ENCODE data around the gene EYS.

The EYS gene

DNA sequence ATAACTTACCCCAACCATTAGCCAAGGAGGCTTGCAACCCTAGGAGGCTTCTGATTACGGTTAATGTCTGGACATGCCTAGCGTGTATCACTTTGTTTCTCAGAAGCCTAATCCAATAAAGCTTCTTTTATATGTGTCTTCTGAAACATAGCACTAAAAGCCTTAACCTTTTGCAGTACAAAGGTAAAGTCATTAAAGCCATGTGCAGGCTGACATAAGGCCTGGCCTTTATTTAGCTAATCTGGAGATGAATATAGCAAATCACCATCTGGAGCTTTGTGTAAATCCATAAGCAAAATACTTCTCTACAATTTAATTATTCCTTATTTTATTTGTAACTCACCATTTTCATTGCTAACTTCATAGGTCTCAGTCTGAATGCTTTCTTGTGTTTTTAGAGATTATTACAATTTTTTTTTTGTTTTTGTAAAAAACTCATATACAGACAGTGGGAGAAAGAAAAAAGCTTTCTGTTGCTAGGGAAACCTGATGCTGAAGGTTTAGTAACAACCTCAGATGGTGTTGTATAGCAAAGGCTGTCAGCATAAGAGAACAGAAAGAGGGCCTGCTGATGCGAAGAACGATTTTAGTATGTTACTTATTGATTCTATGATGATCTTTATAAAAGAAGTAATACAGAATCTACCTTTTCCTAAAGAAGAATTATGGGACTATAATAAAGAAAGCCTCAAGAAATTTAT is at the start of gene EYS:
Gene EYS (minus strand): TSS at position 101 of the 701 bp plus-strand sequence. CDS start 211,816 bp downstream, outside the sequence.
- DNase-seq = peak; percentile 50

DNA sequence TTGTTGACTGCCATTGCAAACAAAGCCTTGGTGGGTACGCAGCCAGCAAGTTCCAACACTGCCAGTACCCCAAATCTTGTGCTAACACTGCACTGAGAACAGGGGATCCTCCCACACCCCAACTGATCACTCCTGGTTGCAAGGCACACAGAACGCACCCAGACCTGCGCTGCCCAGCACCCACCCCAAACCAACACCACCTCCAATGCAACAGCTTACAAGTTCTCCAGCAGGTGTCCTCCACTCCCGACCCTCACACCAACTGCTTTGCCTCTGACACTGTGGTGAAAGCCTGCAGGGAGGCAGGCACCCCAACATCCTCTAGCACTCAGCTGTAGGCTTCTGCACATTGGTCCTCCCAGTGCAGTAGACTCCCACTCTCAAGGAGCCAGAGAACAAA is 39.3 kb upstream of the EYS start:
- no peak for DNase-seq

DNA sequence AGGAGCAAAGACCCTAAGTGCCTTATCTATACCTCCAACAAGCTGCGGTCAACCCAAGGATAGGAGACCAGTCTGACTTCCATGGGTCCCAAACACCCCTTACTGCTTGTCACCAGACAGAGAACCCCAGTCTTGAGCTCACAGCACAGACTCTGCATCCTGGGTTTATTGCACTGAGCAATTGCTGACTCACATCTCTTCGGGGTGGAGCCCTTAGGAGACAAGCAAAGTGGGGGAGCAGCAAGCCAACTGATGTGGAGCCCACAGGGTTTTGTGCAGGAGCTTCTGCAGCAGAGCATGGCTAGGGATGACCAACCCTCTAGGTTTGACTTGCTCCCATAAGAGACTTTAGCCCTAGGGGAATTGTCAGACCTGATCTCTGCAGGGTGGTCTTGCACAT is 38.6 kb upstream of the EYS start:
- no peak for DNase-seq

DNA sequence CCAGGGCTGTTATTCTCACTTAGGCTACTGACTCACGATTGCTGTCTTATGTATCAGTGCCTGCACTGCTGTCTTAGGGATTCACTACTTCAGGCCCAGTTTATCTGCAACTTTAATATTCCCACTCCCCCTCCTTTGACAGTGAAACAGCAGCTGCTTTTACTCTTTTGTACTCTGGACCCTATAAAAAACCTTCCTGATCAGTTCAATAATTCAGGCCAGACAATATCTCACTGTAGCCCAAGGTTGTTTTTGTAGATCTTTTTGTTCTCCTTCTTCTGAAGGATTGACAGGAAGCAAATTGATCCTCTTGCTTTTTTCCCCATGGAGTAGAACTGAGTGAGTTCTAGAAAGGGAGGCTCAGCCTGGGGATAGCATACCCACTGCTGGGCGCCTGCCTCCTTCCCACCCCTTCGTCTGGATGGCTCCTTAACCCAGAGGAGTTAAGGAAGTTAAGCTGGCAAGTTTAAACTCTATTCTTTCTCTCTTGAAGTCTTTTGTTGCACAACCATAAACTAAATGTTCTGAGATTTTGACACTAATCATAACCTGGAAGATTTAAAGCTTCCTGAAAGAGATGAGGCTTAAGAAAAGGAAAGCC is 22.0 kb upstream of the EYS start:
- no peak for DNase-seq

DNA sequence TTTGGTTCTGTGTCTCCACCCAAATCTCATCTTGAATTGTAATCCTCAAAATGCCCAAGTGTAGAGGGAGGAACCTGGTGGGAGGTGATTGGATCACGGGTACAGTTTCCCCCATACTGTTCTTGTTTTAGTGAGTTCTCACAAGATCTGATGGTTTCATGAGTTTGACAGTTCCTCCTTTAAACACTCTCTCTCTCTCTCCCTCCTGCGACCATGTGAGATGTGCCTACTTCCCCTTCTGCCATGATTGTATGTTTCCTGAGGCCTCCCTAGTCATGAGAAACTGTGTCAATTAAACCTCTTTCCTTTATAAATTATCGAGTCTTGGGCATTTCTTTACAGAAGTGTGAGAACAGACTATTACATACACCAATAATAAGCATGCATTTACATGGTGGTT is 12.1 kb upstream of the EYS start:
- DNase-seq = no peak

DNA sequence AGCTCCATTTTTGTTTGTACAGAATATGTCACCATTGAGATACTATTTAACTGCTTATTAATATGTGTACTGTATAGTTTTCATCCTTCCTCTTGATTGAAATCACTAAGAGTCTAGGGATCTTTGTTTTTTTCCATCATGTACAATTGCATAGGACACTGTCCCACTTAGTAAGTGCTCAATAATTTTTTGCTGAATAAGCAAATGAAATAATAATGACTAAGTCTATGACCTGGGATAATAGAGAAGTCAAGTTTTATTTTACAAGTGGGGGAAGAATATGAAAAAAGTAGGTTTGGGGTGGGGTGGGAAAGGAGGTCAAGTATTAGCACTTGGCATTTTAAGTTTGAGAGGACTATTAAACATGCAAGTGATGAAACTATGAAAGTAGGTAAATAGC is 4.5 kb upstream of the EYS start:
- no peak for DNase-seq

DNA sequence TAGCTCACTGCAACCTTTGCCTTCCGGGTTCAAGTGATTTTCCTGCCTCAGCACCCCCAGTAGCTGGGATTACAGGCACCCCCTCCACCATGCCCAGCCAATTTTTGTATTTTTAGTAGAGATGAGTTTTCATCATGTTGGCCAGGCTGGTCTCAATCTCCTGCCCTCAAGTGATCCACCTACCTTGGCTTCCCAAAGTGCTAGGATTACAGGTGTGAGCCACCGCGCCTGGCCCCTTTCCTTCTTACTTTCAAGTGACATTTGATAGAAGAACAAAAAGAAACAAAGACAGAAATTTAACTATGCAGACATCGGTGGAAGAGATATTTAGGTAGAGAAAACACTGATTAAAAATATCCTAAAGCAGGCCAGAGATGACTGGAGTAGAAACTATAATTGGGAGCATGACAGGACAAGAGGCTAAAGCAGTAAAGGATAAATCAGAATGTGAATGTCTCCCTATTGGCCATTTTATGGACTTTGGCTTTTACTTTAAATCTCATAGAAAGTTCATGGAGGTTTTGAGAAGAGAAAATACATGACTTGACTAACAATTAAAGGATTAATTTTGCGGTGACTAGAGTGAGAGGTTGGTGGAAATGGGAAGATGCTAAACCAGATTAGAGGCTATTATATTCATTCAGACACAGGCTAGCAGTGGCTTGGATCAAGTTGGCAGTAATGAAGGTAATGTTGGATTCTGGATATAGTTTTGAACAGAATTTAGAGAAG is 2.2 kb upstream of the EYS start:
- no peak for DNase-seq

DNA sequence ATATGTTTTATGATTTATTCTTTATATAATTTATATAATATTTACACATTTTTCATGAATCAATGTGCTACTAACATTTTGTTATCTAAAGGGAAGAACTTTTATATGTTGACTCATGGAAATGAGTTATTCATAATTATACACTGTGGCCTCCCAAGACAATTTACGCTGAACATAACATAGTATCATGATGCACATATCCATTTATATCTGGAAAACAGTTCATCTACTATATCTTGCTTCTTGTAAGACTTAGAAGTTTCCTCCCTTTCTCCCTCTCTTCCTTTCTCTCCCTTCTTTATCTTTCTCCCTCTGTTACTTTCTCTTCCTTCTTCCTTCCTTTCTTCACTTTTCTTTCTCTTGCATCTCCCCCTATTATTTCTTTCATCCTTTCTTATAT is 1.1 kb upstream of the EYS start:
- no peak for DNase-seq

DNA sequence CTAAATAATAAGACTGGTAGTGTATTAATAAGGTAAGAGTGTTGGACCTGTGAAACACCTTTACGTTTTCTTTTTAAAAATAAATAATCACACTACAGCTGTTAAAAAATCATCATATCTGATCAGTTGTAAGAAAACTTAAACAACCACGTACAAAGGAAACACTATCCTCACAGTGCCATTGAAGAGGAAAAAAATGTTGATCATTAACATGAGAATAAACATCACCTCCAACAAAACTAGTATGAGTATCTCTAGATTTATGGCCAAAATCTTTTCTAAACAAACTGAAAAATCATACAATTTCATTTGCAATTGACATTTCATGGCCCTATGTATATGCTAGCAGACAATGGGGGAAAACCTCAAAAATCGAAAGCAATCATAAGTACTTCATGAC is 590 bp downstream of the EYS start:
- no peak for DNase-seq

DNA sequence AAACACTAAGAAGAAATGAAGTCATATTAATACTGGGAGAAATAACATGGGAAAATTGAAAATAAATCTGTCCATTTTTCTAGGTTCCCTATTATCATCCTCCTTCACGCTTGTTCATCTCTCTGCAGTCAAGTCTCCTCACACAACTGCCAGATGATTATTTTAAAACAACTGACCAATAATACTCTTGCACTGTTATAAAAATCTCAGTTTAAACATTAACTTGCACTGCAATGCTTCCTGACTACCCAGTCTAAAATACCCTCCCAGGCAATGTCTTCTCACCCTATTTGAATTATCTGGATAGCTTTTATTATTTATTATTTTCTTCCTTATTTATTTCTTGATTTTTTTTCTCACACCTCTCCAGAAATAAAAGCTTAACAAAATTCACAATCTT is 5.7 kb downstream of the EYS start:
- DNase-seq = no peak

DNA sequence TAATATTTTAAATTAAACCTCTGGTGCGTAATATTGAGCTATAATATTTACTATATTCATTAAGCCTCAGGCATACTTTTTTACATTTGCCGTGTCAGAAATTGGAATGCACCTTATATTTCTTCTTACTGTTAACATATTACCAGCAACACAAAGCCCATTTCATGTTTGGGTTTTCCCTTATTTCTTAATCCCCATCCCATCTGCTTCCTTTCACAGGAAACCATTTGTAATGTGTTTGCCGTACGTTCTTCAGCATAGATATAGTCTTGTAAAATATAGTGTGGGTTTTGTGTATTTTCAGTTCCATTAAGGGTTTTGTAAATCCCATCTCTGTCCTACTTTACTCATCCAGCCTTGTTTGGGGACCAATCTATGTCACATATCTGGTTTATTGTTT is 6.5 kb downstream of the EYS start:
- DNase-seq = no peak

DNA sequence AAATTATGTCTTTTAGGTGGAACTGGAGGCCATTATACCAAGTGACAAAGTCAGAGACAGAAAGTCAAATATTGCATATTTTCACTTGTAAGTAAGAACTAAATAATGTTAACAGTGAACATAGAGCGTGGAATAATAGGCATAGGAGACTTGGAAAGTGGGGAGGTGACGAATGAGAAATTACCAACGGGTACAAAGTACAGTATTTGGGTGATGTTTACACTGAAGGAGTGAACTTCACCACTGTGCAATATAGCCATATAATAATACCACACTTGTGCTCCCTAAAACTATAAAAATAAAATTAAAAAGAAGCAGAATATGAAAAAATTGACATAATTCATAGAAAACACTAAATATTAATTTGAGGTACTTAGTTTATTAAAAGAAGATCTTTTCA is 14.9 kb downstream of the EYS start:
- no peak for DNase-seq

DNA sequence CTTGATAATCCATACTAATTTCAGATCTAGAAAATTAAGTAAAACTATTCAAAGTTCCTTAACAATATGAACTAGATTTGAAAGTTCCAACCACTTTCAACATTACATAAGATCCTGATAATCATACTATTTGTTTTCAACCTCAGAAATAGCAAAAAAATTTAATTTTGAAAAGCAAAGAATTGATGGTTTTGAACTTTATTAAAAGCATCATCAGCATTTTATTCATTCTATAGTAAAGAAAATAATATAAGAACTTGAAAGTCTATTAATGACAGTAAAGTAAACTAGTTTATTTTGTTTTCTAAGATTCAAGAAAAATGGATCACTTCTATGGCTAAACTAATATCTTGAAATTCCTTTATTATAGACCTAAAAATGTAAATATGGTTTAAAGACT is 26.8 kb downstream of the EYS start:
- no peak for DNase-seq

DNA sequence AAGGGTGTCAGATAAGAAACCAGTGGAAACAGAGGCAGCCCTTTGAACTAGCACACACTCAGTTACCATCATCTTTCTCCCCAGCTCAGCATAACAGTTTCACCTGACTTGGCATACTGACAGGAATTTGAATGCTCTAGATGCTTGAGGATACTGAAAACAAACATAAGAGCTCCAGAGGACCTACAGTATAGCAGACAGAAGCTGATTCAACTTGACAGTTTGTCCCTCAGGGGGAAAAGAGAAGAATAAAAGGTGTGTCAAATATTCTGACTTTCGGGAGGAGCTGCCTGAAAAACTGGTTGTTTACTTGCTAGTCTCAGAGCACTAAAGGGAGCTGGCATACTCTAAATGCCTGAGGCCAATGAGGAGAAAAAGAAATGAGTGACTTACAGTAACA is 35.1 kb downstream of the EYS start:
- DNase-seq = no peak

DNA sequence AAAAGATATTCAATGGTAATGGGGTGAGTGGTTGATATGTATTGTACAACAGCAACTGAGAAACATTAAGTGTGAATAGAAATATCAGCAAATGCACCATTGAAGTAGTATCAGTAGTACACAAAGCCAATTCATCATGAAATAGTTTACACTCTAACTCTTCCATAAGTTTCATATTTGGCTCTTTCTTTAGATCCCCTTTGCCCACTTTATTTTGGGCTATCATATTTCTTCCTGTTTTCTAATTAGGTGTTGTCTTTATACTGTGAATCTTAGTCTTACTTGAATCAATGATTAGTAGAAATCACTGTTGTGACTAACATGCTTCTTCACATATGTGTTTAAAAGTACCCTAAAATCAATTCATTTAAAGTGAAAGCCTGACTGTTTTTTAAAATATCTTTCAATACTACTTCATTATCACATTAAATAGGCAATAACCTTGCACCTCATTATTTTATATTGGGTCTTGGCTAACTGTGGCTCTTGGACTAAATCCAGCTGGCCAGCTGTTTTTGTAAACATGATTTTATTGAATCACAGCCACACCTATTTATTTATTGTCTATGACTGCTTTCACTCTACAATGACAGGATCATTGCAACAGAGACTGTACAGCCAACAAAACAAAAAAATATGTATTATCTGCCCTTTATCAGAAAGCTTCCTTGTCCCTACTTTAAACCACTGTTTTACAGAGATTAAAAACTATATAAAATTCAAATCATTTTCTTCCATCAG is 38.9 kb downstream of the EYS start:
- DNase-seq = no peak

DNA sequence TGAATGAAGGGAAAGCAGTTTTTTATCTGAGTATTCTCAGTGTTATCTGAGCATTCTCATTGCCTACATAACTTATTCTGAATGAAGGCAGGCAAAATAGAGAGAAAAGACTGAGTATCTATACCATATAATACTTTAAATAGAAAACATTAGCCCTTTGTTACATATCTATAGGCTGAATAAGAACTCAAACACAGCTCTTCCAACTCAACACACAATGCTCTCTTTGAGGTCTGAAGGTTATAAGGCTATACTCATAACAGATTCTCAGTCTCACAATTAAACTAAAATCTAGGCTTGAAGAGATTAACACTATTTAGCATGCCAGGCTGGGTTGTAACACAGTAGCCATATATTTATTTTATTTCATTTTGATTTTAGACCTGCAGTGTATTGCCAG is 56.9 kb downstream of the EYS start:
- no peak for DNase-seq

DNA sequence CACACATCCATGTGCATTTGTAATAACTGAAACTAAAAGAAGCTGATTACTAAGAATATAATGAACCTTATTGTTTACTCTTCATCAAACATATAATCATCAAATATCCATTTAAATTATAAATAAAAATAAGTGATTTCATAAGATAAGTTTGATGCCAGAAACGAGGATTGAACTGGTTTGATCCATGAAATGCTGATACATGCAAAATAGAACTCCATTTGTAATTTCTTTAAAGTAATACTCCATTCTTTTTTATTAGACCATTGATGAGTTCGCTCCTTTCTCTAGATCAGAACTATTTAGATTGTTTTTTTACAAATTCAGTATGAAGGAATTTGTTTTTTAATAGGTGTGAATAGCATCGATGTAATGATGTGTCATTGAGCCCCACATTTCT is 57.6 kb downstream of the EYS start:
- no peak for DNase-seq

DNA sequence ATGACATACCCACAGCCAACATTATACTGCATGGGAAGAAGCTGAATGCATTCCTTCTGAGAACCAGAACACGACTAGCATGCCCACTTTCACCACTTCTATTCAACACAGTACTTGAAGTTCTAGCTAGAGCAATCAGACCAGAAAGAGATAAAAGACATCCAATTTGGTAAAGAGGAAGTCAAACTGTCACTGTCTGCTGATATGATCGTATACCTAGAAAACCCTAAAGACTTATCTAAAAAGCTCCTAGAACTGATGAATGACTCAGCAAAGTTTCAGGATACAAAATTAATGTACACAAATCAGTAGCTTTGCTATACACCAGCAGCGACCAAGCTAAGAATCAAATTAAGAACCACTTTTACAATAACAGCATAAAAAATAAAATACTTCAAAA is 60.5 kb downstream of the EYS start:
- no peak for DNase-seq

DNA sequence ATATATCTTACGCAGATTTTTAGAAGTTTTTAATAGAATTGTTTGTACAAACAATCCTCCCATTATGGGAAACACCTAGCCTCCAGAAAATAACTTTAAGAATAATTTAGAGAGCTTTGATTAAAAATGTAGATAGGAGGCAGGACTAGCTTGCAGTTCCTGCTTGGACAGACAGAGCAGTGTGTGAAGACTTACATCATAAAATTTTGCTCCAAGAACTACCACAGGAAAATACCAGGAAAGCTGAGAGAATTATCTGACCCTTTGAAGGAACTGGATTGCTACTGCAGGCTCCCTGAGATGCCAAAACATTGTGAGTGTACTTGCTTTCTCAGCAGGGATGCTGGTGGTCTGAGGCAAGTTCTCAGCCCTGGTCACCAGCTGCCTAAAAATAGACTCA is 64.2 kb downstream of the EYS start:
- DNase-seq = no peak

DNA sequence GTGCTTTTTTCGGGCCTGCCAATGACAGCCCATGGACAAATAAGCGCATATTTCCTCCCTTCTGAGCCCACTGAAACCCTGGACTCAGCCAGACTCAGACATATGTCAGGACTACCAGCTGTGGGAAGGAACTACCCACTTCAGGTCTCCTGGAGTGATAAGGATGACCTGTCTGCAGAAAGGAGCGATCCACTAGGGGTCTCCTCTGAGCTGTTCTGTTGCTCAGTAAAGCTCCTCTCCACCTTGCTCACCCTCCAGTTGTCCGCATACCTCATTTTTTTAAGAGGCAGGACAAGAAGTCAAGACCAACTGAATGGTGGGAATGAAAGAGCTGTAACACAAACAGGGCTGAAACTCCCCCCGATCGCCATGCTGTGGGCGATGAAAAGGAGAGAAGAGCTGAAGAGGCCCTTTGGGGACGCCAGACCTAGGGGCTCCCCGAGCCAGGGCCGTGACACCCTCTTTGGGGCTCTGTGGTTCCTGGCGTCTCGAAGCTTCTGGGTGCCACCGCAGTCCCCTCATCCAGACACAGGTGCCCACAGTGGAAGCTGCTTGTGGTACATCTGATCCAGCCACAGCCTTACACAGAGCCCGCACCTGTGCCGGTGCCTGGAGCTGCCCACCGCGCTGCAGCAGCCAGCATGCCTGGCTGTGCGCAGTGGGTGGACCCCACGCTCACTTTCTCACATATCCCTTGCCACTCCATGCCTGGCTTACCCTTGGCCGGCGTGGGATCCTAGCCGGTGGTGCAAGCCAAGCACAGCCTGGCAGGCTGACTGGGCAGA is 68.8 kb downstream of the EYS start:
- no peak for DNase-seq

DNA sequence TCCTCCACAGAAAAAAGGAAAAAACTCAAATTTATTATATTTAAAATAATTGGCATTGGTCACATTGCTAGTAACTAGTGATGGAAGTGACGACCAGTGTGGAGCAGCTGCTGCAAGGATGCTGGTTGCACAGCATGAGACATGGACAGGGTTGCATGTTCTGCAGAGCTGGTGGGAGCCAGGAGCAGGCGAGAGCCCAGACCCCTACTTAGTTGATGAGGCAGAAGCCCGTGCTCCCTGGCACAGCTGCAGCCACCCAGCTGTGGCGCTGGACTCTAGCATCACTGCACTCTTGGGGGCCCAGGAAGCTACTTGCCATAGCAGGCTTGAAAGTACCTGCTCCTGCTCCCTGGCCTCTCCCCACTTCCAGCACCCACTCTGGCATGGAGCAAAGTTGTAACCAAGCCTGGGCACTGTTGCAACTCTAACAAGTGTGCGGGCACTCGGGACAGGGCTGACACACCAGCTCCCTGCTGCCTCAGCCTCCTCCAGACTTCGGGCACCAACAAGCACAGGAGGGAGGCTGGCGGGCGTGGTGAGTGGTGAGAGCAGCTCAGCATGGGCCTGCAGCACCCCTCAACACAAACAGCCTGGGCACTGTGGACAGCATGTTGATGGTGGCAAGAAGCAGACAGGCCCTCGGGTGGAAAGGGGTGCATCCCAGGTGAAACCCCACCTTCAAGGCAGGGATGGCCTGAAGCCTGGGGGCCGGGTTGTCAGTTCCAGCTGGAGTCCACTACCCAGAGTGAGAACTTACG is 69.6 kb downstream of the EYS start:
- DNase-seq = no peak

DNA sequence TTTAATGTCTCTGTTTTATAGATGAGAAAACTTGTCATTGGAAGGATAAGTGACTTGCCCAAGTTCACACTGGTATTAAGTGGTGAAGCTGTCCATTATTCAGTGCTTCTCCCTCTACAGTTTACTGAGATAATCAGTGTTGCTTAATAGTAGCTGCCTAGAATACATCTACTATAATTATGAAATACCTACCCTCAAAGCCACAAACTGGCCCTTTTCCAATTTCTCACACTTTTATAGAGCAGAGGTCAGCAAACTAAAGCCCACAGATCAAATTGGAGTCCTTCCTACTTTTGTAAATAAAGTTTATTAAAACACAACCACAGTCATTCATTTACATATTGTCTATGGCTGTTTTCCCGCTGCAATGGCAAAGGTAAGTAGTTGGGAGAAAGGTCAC is 73.5 kb downstream of the EYS start:
- DNase-seq = no peak
